Common myeloid progenitor, CD34-positive (primary cell): ENCODE data around the gene NKAIN4.

ENCODE experiments used
- CTCF ChIA-PET: fragments of 350-600 bp; sonication (Branson Sonifier 250); formaldehyde crosslinking; loops from one replicate; lab custom pipeline; 2021; ENCODE audit warnings: antibody characterized with exemption; lab: Charles Lee
- POLR2A ChIA-PET: fragments of 350-600 bp; sonication (Branson Sonifier 250); formaldehyde crosslinking; loops from one replicate; lab custom pipeline; 2021; ENCODE audit warnings: antibody characterized with exemption; lab: Charles Lee
- DNase-seq, 3 donors: peaks; one replicate each; pipeline versions ENCODE4 v3.0.0 to v3.0.0-alpha.2; 2013
- H3K27ac ChIP-seq, 2 experiments: 1 replicate in 1 of 2; 2 replicates in 1 of 2; pipeline ENCODE4 v1.7.0; 2013; ENCODE audit warnings: inconsistent platforms in 2 of 2, low read length in 2 of 2, mild to moderate bottlenecking in 2 of 2, low read depth in 1 of 2, moderate library complexity in 1 of 2; ENCODE audit not compliant: severe bottlenecking in 2 of 2, insufficient read depth in 1 of 2, poor library complexity in 1 of 2
- H3K27me3 ChIP-seq, 5 experiments: replicated peaks in 2 of 5; 1 replicate in 3 of 5; 2 replicates in 2 of 5; pipeline versions ENCODE4 v1.6.1 to v1.7.0; 2013; ENCODE audit warnings: low read length in 4 of 5, mild to moderate bottlenecking in 2 of 5, moderate library complexity in 2 of 5, inconsistent platforms in 1 of 5; ENCODE audit not compliant: insufficient read depth in 5 of 5, control insufficient read depth in 4 of 5
- H3K36me3 ChIP-seq, 4 experiments: 1 replicate in 2 of 4; 2 replicates in 2 of 4; pipeline versions ENCODE4 v1.6.1 to v1.7.0; 2013; ENCODE audit warnings: low read length in 3 of 4, control low read depth in 1 of 4, mild to moderate bottlenecking in 1 of 4; ENCODE audit not compliant: control insufficient read depth in 4 of 4, insufficient read depth in 4 of 4
- H3K4me1 ChIP-seq, 4 experiments: 1 replicate in 3 of 4; 2 replicates in 1 of 4; pipeline versions ENCODE4 v1.6.1 to v1.7.1; 2013; ENCODE audit warnings: low read length in 3 of 4, mild to moderate bottlenecking in 3 of 4, control low read depth in 1 of 4, inconsistent platforms in 1 of 4, moderate library complexity in 1 of 4; ENCODE audit not compliant: control insufficient read depth in 4 of 4, insufficient read depth in 4 of 4; ENCODE audit errors: control extremely low read depth in 1 of 4
- H3K4me3 ChIP-seq, 7 experiments: 1 replicate in 4 of 7; 2 replicates in 3 of 7; pipeline versions ENCODE4 v1.5.1 to v1.7.0; 2013; ENCODE audit warnings: mild to moderate bottlenecking in 7 of 7, low read length in 6 of 7, moderate library complexity in 6 of 7, inconsistent platforms in 2 of 7, low read depth in 2 of 7, control low read depth in 1 of 7; ENCODE audit not compliant: insufficient read depth in 4 of 7, control insufficient read depth in 1 of 7; ENCODE audit errors: extremely low read depth in 1 of 7
- H3K9me3 ChIP-seq, 5 experiments: 1 replicate in 4 of 5; 2 replicates in 1 of 5; pipeline versions ENCODE4 v1.6.1 to v1.7.1; 2013; ENCODE audit warnings: low read length in 4 of 5, mild to moderate bottlenecking in 2 of 5, inconsistent platforms in 1 of 5, low read depth in 1 of 5, moderate library complexity in 1 of 5; ENCODE audit not compliant: control insufficient read depth in 4 of 5, insufficient read depth in 2 of 5; ENCODE audit errors: control extremely low read depth in 1 of 5
- WGBS: methylation state at CpG from one replicate; pipeline ENCODE4 v1.1.5; 2013; ENCODE audit not compliant: insufficient coverage; 5-methylcytosine and 5-hydroxymethylcytosine counted together

NKAIN4 gene

DNA sequence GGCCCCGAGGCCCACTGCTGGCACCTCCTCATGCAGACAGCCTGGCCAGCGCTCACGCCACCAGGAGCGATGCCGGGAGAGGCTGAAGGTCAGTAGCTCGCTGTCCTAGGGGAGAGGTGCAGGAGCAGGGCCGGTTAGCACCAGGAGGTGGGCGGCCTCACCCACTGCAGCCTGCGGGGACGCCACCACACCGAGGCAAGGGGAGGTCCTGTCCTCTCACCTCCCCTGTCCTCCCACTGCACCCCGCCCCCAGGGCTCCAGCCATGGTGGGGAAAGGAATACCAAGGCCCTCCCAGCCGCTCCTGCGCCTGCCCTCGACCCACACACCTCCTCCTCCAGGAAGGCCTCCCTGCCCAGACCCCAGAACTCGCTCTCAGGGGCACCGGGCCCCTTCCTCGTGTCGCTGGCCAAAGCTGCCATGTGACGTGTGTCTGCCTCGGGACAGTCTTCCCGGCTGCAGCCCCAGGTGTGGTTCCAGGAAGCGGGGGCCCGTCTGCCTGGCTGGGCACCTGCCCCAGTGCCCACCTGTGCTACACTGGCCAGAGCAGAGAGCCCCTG lies 6.5 kb downstream of the NKAIN4 start:
- 77% methylated on average over 23 of the region's 24 CpGs for WGBS
- Histone ChIP-seq H3K36me3 (no peaks in the 10 kb centered on the region), H3K9me3 (peaks cover 0 to under 1% (median 0%) of the 10 kb centered on the region in 5 experiments), H3K4me1 (peaks cover 0 to under 1% (median 0%) of the 10 kb centered on the region in 4 experiments), H3K27ac (no peak overlapping the region), H3K4me3 (no peak overlapping the region), H3K27me3 (peaks cover 0 to 72% (median 33%) of the 10 kb centered on the region in 5 experiments)
- ChIA-PET POLR2A (no interaction called here), CTCF (interaction anchor here (1.0 to 1.6 kb wide), 2 partner anchors 13 to 25 kb away, joined by 4 to 5 read pairs; no protein-coding TSS in a partner anchor)
- no peak for DNase-seq

DNA sequence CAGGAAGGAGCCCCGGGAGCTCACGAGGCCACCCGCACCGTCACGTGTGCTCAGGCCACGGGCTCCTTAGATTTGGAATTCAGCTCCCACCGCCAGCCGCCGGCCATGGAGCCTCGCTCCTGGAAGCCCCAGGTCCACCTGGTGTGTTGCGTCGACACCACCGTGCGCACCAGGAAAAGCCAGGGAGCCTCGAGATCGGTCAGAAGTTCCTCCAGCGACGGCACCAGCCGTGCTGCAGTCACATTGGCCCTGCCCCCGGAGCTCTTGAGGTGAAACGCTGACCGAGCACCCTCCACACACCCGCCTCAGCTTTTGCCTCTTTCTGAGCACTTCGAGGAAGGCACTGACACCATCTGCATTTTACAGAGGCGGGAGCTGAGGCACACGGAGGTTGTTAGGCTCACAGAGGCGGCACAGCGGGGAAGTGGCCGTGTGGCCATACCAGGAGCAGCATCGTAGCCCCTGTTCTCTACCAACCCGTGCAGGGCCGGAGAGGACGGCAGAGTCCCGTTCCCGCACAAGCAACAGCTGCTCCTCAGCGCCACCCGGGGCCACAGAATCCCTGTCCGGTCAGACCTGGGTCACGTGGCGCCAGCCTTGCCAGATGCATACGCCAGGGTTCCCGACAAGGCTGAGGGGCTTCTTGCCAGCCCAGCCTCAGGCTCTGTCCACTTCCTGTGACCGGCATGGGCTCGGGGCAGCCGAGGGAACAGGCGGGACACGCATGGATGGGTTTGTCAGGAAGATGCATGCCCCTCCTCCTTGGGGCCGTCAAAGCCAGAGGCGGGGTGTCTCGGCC lies 7.6 kb downstream of the NKAIN4 start:
- ChIA-PET CTCF (interaction anchor here (1.6 to 2.7 kb wide), 3 partner anchors 12 to 27 kb away, joined by 5 to 12 read pairs (median 9); no protein-coding TSS in a partner anchor), POLR2A (no interaction called here)
- H3K9me3 ChIP-seq = no peaks in the 10 kb centered on the region
- no peak for DNase-seq
- H3K4me1 ChIP-seq = no peaks in the 10 kb centered on the region
- H3K27ac ChIP-seq = no peak overlapping the region
- WGBS = 42% methylated on average over 46 of the region's 50 CpGs
- peaks cover 0 to 62% (median 24%) of the 10 kb centered on the region in 5 experiments for H3K27me3 ChIP-seq
- H3K36me3 ChIP-seq = no peaks in the 10 kb centered on the region
- peak overlapping the region in 1 of 7 experiments; percentile 11 for H3K4me3 ChIP-seq

DNA sequence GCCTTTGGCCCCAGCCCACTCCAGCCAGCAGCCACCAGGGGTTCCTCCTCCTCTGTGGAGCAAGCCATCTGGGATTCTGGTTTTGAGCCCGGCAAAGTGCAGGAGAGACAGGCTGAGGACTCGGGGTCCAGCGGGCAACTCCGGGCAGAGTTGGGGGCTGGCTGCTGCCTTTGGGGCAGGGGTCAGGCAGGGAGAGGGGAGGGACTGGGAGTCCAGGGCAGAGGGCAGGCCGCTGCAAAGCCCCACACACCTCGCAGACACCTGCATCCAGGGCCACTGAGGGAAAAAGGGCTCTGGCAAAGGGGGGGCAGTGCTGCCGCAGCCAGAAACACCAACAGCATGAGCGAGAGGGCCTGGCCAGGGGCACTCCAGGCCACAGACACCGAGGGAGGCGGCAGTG lies 9.8 kb downstream of the NKAIN4 start:
- Histone ChIP-seq H3K4me1 (no peaks in the 10 kb centered on the region), H3K36me3 (no peaks in the 10 kb centered on the region), H3K4me3 (no peak overlapping the region), H3K9me3 (no peaks in the 10 kb centered on the region), H3K27ac (no peak overlapping the region), H3K27me3 (peaks cover 0 to 49% (median 21%) of the 10 kb centered on the region in 5 experiments)
- ChIA-PET POLR2A (interaction anchor here (0.6 kb wide), 1 partner anchor 9 kb away, joined by 3 read pairs; no protein-coding TSS in a partner anchor), CTCF (interaction anchor here (2.3 to 2.7 kb wide), 2 partner anchors 21 to 25 kb away, joined by 9 to 12 read pairs; no protein-coding TSS in a partner anchor)
- 82% methylated on average over 10 of the region's 10 CpGs for WGBS
- no peak for DNase-seq

DNA sequence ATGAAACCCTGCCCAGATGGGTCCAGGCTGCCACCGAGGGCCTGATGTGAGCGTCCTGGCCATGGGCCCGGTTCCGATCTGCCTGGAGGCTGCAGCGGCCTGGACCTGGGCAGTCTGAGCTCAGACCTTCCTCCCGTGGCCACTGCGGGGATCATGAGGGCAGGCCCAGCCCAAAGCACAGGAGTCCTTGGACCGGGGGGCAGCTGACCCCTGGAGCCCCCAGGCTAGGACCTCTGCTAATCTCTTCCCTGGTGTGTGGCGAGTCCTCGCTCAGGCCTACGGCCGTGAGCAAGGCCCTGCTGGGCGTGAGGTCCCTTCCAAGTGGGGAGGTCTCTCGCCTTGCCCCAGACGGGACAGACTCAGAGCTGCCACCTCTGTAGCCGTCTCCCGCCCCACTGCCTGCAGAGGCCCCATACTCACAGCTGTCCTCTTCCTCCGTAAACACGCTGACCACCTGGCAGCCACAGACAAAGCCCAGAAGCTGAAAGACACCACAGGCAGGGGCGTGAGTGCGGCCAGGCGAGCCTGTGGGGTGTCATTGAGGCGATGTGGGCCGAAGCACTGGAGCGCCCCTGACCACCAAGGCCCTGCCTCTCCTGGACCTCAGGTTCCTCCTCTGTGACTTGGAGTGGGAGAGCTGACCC lies 10.5 kb downstream of the NKAIN4 start:
- no peaks in the 10 kb centered on the region for H3K36me3 ChIP-seq
- WGBS = 96% methylated on average over 25 of the region's 25 CpGs
- DNase-seq = no peak
- no peaks in the 10 kb centered on the region for H3K4me1 ChIP-seq
- no peaks in the 10 kb centered on the region for H3K9me3 ChIP-seq
- ChIA-PET CTCF (no interaction called here), POLR2A (interaction anchor here (0.6 kb wide), 1 partner anchor 10 kb away, joined by 3 read pairs; no protein-coding TSS in a partner anchor)
- H3K4me3 ChIP-seq = no peak overlapping the region
- H3K27ac ChIP-seq = no peak overlapping the region
- peaks cover 0 to 42% (median 17%) of the 10 kb centered on the region in 5 experiments for H3K27me3 ChIP-seq

DNA sequence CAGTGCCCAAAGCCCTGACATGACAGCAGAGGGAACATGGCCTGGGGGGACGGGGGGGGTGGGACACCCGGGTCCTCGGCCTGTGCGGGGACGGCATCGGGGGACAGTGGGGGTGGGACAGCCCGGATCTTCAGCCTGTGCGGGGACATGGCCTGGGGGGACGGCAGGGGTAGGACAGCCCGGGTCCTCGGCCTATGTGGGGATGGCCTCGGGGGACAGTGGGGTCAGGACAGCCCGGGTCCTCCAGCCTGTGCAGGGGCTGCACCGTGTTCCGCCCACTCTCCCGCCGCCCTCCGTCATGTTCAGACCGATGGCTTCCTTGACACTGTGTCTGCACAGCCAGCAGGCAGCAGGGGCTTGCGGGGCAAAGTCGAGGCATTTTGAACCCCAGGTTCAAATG lies 11.5 kb downstream of the NKAIN4 start:
- Histone ChIP-seq H3K27ac (no peak overlapping the region), H3K27me3 (peaks cover 0 to 32% (median 15%) of the 10 kb centered on the region in 5 experiments), H3K36me3 (no peaks in the 10 kb centered on the region), H3K4me1 (peaks cover 0 to 3% (median 1%) of the 10 kb centered on the region in 4 experiments), H3K4me3 (no peak overlapping the region), H3K9me3 (no peaks in the 10 kb centered on the region)
- 96% methylated on average over 21 of the region's 21 CpGs for WGBS
- POLR2A ChIA-PET = no interaction called here
- CTCF ChIA-PET = no interaction called here
- DNase-seq = no peak

DNA sequence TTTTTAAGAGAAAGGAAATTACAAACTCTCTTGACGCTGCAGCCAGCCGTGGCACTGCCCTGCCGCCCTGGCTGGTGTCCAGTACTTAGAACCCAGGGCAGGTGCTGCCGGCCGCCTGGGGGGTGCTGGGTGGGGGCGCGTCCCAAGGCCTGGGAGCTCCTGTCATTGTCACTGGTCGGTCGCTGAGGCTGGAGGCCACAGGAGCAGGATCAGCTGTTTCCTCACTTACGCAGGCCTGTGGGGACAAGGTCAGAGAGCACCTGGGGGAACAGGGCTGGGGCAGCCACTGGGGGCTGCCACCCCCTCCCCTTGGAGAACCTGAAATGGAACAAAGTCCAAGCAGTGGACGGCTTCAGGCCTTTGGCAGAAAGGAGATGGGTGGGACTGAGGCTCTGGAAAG lies 13.0 kb downstream of the NKAIN4 start:
- H3K4me1 ChIP-seq = peaks cover 0 to 3% (median 1%) of the 10 kb centered on the region in 4 experiments
- H3K4me3 ChIP-seq = no peak overlapping the region
- H3K9me3 ChIP-seq = no peaks in the 10 kb centered on the region
- CTCF ChIA-PET = interaction anchor here (1.2 to 2.2 kb wide), 2 partner anchors 18 to 22 kb away, joined by 4 to 11 read pairs; no protein-coding TSS in a partner anchor
- 72% methylated on average over 9 of the region's 11 CpGs for WGBS
- H3K27me3 ChIP-seq = peaks cover 0 to 17% (median 3%) of the 10 kb centered on the region in 5 experiments
- no peak overlapping the region for H3K27ac ChIP-seq
- no peaks in the 10 kb centered on the region for H3K36me3 ChIP-seq
- POLR2A ChIA-PET = no interaction called here
- no peak for DNase-seq
